Hematopoietic multipotent progenitor cell treated with erythropoietin and hydrocortisone succinate and interleukin-3 and kit ligand, for 6 days (in vitro differentiated cells): Measurements from ENCODE around the gene STOML1.
A peak's percentile ranks its signal among the peaks of the same experiment; 100 is the strongest.

ENCODE experiments used
- DNase-seq: peaks from one replicate; pipeline ENCODE4 v3.0.0-alpha.2; 2015

Gene STOML1

DNA sequence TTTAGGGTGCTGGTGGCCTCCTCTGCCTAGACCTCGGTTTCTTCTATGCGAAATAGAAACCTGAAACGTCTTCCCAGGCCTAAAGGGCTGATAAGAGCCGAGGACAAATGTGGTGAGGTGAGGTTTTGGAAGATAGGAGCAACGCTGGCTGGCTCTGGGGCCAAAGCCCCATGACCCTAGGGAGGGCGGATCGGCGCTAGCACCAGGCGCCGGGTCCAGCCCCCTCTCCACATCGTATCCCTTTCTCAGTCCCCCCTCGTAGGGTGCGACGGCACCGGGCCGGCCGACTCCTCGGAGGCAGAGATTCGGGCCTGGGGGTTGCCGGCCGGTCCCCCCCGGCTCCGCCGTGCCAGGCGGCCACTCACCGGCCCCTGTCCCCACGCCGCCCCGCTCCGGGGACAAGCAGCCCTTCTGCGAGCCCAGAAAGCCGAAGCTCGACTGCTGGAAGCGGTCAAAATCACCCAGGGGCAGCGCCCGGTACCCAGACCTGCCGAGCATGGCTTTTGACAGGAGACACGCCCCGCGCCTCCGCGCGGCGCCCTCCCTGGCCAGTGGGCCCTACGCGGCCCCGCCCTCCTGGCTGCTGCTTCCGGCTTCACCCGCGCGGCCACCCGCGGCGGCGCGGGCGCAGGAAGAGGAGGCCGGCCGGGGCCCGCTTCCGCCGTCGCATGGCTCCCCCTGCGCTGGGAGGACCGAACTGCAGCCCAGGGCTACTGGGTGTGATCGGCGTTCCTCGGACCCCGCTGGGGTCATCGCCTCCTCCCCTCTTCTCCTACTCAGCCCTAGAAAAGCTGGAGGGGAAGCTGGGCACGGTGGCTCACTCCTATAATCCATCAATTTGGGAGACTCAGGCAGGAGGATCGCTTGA is at the start of gene STOML1:
Gene STOML1 (minus strand): TSS at position 570 of the 868 bp plus-strand sequence. CDS start 72 bp downstream, at position 498.
- DNase-seq: peak; percentile 96

DNA sequence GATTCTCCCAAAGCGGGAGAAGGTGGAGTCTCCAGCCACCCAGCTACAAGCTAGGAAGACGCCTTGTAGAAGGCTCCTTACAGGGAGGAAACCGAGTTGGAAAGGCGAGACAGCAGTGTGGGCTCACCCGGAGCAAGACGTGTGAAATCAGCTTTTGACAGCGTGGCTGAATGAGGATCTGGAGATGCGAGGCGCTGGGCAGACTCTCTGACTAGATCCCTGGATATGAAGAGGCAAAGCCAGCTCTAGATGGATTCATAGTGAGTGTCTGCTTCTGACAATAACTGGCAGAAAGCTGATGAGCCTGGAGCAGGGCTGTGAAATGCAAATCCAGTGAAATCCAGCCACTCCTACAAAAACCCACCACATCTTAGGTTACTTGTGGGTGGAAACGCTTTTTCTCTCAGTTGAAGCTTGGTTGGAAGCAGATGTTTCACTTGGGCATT is 49.2 kb upstream of the STOML1 start:
- DNase-seq: no peak

DNA sequence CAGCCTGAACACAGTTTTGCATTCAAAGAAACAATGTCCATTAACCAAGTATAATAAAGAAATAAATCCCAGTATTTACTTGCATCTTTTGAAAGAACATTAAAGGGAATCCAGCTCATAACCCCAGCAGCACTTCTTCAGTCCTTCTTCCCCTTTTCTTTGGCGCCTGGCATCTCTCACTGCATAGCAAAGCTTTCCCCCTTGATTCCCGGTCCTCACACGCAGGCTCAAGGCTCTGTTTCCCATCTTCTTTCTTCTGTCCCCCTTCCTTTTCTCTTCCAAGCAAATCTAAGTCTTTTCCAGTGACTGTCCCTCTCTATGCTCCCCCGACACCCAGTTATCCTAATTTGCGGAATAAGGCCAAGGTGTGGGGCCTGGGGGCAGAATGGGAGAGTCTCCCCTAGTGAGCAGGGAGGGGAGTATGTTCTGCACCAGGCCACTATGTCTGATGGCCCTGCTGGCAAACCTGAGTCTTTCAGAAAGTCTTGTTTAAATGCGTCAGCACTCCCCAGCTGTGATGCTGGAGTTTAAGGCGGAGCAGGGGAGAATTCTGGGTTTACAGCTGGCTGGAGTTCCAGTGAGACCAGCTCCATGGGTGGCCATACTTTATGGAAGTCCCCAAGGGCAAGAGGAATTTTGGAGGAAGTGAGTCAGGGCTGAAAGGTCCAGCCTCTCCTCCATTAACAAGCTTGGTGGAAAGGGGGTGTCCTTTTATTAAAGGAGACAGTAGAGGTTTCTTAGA is 48.2 kb upstream of the STOML1 start:
- DNase-seq: no peak

DNA sequence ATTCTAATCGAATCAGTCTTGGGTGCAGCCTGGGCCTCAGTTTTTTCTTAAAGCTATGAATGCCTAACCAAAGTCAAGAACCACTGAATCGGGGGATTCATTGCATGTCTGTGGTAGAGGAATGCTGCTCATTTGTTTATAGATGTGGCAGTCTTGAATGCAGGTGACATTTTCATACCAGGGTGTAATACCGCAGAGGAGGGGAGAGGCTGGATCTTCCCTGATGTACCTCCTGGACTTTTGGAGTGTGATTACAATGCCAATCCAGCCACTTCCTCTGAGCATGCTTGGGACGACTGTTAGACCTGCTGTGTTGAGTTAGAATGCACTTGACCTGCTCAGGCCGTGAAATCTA is 47.5 kb upstream of the STOML1 start:
- DNase-seq: no peak

GRCh38 chr15:74038707-74039655 is 46.9 kb upstream of the STOML1 start:
- DNase-seq: peak; percentile 76

DNA sequence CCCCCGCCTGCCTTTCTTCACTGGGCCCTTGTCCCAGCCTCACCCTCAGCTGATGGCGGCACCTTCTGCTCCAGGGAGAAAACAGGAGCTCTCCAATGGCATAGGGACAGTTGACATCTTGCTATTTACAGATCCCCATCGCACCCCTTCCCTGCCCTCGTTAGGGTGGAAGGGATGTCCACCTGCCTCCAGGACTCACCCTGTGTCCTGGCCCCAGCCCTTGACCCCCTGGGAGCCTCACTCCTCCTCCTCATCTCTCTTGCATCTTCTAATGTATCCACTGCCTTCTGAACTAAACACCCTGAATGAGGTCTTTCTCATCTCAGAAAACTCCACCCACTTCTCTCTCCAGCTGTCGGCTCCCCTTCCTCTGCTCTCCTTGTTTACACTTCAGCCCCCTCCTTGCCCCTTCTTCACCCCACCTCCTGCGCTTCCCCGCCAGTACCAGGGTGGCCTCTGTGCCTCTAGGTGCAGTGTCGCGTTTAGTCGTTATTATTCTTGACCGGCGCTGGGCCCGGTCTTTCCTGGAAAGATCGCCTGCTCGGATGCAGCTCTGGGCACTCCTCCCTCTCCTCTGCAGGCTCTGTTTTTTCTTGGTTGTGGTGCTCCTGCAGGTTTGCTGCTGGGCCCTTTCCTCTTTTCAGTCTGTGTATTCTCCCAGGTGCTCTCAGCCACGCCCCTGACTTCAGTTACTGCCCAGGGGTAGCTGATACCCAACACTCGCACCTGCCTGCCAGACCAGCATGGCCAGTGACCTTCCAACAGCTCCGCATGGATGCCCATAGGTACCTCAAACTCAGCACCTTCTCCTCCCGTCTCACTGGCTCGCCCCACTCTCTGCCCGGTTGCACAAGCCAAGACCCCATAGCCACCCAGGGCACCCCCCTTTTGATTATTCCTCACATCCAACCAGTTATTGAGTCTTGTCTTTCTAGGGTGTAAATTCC is 45.3 kb upstream of the STOML1 start:
- DNase-seq: no peak

- peak; percentile 52 for DNase-seq
These were observed 44.4 kb upstream of the STOML1 start for GRCh38 chr15:74036271-74037170.

- DNase-seq: no peak
These were observed 43.3 kb upstream of the STOML1 start for GRCh38 chr15:74035121-74036017.

DNA sequence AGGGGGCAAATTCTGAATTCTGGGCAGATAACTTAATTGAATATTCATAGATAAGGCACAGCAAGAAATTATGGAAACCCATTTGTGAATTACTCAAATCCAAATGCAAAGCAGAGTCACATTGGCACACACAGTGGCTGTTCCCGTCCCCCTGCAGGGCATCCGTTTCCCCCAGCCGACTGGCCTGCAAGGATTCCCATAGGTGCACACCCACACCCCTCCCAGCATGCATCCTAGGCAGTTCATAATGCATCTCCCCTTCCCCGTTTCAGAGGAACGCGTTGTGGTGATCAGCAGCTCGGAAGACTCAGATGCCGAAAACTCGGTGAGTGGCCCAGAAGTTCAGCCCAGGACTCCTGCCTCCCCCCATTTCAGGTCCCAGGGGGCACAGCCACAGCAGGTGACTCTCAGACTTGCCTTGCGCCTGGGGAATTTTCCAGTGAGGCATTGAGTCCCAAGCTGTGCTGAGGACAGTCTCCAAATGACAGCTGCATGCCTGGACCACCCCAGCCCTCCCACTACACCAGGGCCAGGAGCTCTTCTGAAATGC is 42.2 kb upstream of the STOML1 start:
- DNase-seq: no peak

DNA sequence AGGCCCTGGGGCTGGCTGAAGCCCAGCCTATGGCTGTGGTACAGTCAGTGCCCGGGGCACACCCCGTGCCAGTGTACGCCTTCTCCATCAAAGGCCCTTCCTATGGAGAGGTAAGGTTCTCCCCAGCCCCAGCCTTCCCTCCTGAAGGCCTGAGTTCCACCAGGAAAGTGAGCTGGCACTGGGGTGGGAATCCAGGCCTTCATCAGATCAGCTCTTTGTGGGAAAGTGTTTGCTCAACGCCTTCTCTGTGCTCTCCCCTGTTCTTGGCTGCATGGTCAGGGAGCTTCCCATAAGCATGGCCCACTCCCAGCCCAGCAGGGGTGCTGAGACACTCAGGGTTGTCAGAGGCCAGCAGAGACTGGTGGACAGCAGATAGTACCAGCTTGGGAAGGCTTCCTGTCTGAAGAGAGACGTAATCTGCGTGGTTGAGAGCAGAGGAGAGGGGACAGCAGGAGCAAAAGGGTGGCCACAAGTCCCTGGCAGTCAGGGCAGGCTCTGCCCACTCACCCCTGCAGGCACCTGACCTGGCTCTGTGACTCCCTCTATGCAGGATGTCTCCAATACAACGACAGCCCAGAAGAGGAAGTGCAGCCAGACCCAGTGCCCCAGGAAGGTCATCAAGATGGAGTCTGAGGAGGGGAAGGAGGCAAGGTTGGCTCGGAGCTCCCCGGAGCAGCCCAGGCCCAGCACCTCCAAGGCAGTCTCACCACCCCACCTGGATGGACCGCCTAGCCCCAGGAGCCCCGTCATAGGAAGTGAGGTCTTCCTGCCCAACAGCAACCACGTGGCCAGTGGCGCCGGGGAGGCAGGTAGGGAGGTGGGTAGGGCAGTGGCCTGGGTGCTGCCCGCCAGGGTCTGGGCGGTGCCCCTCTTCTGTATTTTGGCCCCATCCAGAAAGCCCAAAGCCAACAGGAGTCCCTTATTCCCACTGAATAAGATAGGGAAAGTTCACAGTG is 40.8 kb upstream of the STOML1 start:
- peak; percentile 22 for DNase-seq

DNA sequence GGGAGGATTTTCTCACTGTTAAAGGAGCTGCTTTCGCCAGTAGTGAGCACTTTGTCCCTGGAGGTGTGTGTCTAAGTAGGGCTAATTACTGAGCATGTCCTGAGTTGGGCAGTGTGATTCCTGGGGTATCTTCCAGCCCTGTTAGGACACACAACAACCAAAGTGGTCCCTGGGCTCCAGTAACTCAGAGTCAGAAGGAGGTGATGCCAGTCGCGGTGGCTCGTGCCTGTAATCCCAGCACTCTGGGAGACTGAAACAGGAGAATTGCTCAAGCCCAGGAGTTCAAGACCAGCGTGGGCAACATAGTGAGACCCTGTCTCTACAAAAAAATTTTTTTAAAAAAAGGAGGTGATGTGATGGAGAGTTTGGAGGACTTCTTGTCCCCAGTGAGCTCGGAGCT is 40.0 kb upstream of the STOML1 start:
- no peak for DNase-seq

GRCh38 chr15:74028646-74029045 is 36.6 kb upstream of the STOML1 start:
- DNase-seq: no peak

DNA sequence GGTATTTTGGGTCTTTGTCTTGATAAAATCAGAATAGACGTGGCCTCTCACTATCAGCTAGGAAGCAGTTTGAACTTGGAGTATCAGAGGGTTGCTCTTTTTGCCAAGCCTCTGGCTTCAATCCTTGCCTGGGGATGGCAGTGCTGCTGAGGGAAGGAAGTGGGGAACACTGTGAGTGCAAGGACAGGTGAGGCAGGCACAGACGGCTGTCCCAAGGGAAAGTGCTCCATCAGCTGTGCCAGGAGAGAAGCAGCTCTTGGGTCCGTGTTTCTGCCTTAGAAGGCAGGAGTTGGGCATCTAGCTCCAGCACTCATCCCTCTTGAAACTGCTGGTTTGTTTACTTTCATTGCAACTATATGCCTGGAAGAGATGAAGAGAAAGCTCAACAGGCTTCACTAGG is 35.6 kb upstream of the STOML1 start:
- no peak for DNase-seq

DNA sequence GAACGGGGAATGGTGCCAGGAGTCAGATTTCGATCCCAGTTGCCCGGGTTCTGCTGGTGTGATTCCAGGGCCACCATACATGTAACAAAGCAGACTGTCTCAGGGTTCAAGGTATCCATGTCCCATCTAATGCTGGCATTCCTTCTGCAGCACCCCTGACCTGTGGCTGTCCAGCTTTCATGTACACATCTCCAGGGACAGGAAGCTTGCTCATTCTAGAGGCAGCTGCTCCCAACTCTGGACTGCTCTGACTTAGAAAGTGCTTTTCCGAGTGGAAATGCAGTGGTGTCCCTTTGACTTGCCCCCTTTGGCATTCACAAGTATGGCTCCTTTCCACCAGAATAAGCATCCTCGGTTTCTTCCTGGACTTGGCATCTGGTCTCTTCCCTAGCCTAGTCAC is 33.3 kb upstream of the STOML1 start:
- no peak for DNase-seq

DNA sequence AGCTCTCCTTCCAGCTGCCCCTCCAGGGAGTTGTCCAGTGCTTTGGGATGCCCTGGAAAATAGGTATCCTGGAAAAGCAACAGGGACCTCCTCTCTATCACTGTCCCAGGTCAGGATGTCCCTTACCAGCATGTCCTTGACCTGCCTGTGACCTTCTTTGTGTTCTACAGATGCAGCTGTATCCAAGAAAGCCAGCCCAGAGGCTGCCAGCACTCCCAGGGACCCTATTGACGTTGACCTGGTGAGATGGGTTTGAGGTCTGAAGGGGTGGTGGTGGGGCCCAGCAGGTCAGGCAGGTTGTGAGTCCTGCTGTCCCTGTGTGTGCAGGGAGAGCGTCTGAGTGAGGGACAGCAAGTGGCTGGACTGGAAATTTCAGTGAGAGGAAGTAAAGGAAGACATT is 32.6 kb upstream of the STOML1 start:
- no peak for DNase-seq

DNA sequence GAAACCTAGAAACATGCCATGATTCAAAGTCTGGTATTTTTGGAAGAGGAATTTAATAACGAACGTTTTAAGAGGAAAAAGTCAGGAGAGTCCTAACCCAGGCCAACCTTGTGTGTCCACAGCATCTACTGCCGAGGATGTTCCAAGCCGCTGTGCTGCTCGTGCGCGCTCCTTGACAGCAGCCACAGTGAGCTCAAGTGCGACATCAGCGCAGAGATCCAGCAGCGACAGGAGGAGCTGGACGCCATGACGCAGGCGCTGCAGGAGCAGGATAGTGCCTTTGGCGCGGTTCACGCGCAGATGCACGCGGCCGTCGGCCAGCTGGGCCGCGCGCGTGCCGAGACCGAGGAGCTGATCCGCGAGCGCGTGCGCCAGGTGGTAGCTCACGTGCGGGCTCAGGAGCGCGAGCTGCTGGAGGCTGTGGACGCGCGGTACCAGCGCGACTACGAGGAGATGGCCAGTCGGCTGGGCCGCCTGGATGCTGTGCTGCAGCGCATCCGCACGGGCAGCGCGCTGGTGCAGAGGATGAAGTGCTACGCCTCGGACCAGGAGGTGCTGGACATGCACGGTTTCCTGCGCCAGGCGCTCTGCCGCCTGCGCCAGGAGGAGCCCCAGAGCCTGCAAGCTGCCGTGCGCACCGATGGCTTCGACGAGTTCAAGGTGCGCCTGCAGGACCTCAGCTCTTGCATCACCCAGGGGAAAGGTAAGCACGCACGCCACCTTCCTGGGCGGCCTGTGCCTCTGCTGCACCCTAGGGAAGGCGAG is 30.8 kb upstream of the STOML1 start:
- no peak for DNase-seq

- no peak for DNase-seq
These were observed 27.6 kb upstream of the STOML1 start for GRCh38 chr15:74019734-74020133.
